HG03521 (cell line): ENCODE data around the gene LSMEM2.
"Not testable (repeated sequence)": the region's sequence is repeated elsewhere in the genome, so short reads cannot be mapped to it uniquely, and the experiment has no call there.

Source experiments
- ATAC-seq: cut with Tn5 transposase; IDR thresholded peaks from one replicate; pipeline ENCODE4 v1.9.1; 2021; ENCODE audit warnings: mild to moderate bottlenecking, moderate library complexity; ENCODE audit not compliant: unreplicated experiment

The LSMEM2 gene

DNA sequence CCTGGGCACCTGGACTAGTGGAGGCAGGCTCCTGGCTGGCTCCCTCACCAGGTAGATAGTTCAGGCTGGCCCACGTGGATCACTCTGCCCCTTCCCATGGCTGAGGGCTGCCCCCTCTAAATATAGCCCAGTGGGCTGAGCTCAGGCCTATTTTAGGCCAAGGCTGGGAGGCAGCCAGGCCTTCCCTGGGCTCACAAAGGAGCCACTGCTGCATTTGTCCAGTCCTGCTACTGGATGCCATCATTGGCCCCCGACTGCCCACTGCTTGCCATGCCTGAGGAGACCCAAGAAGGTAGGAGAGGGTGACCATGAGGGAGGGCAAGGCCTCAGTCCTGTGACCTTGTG, at the start of gene LSMEM2:
LSMEM2 (plus strand) TSS at position 208 of the 345 bp plus-strand sequence; CDS start at position 235, 27 bp downstream.
- ATAC-seq = no peak

GRCh38 chr3:50229490-50229889, 49.4 kb upstream of the LSMEM2 start:
- no peak for ATAC-seq

- no peak for ATAC-seq
Measured at GRCh38 chr3:50230104-50230793, 48.6 kb upstream of the LSMEM2 start.

DNA sequence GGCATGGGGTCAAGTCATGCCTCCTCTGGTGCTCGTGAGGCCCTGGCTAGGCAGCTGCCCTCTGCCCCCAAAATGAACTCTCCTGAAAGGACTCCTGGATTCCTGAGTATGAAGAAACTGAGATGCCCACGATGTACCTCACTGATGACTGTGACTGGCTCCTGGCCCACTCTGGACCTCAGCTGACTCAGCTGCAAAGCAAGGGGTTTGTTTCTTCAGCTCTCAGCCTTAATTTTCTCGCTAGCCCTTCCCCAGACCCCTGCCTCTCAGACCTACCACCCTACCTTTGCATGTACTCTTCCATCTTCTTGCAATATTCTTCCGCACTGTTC, 48.1 kb upstream of the LSMEM2 start:
- ATAC-seq = no peak

GRCh38 chr3:50231581-50231980, 47.3 kb upstream of the LSMEM2 start:
- no peak for ATAC-seq

GRCh38 chr3:50232303-50232702, 46.6 kb upstream of the LSMEM2 start:
- no peak for ATAC-seq

DNA sequence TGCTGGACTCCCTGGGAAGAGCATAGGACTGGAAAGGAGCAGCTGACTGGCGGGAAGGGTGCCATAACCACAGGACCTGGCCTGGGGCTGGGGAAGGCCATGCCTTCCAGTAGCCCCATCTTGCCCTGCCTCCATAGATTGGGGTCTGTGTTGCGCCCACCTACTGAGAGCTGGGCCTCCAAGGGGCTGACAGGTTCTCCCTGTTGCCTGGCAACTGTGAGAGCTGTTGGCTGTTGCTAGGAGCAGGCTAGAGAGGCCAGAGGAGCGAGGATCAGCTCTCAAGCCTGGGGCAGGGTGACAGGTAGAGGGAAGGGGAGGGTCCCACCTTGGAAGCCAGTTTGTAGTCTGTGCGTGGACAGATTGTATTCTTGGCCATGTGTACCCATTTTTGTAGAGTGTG, 45.7 kb upstream of the LSMEM2 start:
- ATAC-seq = no peak

DNA sequence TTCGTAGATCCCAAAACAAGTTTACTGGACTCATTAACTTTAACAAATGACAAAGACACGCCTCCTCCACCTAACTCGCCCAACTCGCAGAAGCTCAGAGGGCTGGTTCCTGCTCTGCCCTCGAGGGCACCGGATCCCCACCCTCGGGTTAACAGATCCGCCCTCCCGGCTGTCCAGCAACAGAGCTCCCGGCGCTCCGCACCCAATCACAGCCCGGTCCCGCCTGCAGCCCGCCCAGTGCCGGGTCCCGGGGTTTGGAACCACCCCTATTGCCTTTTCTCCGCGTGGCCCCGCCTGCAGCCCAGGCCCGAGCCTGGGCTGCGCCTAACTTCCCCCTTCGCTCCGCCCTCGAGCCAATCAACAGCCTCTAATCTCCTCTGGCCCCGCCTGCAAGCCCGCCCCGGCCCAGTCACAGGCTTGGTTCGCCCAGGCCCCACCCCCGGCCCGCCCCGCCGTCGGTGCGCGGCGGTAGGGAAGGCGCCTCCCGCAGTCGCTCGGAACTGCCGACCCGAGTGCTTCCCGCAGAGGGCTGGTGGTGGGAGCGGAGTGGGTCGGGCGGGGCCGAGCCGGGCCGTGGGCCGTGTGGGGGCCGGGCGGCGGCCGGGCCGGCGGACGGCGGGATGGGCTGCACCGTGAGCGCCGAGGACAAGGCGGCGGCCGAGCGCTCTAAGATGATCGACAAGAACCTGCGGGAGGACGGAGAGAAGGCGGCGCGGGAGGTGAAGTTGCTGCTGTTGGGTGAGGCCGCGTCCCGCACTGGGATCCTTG, 43.0 kb upstream of the LSMEM2 start, which contains the start of gene GNAI2:
GNAI2 (plus strand) TSS at position 489 of the 768 bp plus-strand sequence; CDS start at position 621, 132 bp downstream.
- peak; percentile 91 for ATAC-seq

DNA sequence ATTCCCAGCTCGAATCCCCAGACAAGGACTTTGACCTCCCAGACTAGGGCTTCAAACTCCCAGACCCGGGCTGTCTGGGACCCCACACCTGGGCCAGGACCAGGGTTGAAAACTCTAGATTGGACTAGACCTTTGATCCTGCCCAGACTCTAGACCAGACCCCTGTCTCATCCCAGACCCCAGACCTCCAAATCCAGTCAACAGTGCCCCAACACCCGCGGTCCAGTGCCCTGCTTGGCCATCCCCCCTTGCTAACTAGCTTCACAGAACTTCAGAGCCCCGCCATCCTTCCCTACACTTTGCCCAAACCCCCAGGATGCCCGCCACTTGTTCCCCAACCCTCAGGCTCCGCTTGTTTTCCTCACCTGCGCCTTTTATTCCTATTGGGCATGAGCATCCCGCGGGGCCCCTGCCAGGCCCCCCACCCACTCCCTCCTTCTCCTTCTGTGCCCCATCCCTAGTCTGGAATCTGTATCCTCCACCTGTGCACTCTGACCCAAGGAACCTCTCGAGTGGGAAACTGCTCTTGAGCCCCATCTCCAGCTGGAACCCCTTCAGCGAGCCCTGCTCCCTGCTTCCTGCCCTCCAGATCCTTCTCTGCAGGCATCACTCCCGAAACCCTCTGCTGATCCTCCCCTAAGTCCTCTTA, 42.3 kb upstream of the LSMEM2 start:
- ATAC-seq = no peak

DNA sequence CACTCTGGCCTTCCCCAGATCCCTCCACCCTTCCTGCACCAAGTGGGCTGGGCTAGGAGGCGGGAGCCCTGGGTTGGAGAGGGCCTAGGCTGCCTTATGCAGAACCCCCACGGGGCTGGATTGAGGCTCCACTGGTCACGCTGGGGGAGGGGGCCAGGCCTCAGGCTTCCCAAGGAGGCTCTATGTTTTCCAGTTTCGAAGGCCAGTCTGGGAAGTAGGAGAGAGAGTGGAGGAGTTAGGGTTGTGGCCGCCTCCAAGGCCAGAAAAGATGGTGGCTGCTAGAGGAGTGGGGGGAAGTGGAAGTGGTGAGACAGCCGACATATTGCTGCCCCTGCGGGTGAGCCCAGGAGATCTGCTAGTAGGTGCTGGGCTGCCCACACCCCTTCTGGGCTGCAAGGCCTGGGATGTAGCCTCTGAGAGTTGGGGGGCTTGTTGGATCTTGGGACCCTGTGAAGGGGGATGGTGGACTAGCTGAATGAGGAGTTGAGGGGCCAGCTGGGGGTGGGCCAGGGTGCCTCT, 41.7 kb upstream of the LSMEM2 start:
- ATAC-seq = no peak

DNA sequence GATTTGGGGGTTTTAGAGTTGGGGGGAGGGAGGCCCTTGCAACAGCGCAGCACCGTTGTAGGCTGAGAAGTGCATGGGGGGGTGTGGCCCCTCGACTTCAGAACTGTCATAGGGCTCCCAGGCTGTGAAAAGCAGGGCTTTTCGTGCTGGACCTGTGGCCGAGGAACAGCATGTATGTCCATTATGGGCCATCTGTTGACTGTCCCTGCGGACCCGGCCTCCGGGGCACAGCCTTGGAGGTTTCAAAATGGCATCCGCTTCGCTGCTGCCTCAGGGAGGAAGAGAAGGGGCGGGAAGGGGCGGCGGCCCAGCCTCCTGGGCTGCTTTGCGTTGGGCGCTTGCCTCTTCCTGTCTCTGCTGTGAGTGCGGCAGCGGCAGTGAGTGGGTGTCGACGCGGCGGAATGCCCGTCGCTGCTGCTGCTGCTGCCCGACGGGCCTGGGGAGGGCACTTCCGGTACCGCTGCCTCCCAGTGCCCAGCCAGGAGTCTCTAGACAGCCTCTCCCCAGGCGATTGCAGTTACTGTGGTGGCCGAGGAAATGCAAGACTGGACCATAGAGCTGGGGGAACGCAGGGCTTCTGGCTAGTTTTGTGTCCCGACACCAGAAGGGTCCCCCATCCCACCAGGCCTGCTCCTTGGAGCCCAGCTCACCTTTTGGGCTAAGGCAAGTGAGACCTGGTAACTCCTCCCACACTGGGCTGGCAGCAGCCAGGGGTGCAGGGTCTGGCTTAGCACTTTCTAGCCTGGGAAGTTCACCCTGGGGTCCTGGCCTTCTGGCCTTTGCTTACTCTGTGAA, 40.9 kb upstream of the LSMEM2 start:
- ATAC-seq = no peak

GRCh38 chr3:50238549-50239026, 40.3 kb upstream of the LSMEM2 start:
- no peak for ATAC-seq

- no peak for ATAC-seq
Measured at GRCh38 chr3:50239649-50240048, 39.2 kb upstream of the LSMEM2 start.

DNA sequence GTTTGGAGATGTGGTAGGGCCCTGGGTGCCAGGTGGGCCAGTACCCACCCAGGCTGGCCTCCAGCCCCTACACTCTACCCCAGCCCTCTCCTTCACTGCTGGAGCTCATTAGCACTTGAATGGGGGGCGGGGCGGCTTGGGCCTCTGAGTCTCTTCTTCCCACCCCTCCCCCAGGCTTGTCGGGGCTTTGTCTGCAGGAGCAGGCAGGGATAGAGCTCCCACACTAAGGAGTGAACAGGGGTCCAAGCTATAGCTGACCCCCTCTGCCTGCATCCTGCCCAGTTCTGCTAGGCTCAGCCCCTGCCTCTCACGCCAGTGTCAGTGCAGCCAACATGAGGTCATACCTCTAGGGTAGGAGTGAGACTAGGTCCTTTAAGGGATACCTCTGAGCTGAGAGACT, 37.7 kb upstream of the LSMEM2 start:
- ATAC-seq = no peak

- no peak for ATAC-seq
Measured at GRCh38 chr3:50241713-50242380, 37.0 kb upstream of the LSMEM2 start.

DNA sequence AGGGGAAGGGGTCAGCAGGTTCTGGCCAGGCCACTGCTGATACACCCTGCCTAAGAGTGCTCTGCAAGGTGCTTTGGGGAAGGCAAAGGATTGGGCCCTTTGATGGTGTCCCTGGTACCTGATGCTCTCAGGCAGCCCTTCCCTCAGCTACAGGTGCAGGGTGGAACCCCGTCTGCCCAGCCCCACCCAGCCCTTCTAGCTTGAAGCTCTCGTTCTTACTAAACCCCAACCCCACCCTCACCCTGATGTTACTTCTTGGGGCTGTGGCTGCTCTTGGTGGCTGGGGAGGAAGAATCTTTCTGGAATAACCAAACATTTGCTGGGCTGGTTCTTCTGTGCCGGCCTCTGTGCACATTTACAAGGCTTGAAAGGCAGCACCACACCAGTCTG, 36.5 kb upstream of the LSMEM2 start:
- no peak for ATAC-seq

DNA sequence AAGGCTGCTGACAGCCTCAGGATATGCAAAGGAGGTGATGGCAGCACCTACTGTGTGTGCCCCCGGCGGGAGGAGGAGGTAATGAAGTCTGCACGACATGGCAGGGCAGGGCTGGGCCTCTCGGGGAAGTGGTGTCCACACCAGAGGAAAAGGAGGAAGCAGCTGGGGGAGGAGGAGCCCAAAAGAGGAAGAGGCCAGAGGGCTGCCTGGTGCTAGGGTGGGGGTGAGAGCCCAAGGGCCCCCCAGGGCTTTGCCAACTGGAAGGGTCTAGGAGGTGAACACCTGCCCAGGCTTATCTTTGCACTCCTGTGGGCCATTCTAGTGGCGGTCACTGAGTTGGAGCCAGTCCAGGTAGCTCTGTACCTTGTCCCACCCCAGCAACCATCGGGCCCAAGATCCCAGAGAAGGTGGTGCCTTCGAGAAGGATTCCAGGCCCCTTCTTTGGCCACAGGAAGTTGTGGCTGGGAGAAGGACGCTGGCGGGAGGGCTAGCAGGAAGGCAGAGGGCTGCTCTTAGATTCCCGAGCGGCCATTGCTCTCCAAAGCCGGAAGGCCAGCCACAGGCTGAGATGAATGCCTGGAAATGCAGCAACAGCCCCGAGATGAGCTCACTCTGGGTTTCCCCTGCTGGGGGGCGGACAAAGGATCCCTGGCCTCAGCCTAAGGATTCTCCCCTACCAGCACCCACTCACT, 35.9 kb upstream of the LSMEM2 start:
- ATAC-seq = no peak

DNA sequence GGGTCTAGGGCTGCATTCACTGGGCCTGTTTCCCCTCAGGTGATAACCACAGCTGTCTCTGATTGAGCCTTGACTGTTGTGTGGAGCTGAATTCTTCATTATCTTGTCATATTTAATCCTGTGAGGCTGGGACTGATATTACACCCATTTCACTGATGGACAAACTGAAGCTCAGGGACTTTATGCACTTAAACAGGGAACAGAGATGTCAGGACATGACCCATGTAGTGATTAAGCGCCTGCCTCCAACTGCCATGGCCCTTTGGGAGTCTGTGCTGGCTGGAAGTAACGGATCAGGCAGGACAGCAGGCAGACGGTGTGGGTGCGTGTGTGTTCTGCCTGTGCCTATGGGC, 35.4 kb upstream of the LSMEM2 start:
- no peak for ATAC-seq

DNA sequence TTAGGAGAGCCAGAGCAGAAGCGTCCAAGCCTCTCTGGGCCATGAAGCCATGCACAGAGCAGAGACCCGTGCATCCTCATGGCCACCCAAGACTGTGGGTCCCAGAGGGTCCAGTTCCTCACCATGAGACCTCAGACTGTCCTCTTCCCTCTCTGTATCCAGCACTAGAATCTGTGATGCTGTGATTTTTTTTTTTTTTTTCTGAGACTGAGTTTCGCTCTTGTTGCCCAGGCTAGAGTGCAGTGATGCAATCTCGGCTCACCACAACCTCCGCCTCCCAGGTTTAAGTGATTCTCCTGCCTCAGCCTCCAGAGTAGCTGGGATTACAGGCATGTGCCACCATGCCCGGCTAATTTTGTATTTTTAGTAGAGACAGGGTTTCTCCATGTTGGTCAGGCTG, 34.1 kb upstream of the LSMEM2 start:
- not testable (repeated sequence) for ATAC-seq

DNA sequence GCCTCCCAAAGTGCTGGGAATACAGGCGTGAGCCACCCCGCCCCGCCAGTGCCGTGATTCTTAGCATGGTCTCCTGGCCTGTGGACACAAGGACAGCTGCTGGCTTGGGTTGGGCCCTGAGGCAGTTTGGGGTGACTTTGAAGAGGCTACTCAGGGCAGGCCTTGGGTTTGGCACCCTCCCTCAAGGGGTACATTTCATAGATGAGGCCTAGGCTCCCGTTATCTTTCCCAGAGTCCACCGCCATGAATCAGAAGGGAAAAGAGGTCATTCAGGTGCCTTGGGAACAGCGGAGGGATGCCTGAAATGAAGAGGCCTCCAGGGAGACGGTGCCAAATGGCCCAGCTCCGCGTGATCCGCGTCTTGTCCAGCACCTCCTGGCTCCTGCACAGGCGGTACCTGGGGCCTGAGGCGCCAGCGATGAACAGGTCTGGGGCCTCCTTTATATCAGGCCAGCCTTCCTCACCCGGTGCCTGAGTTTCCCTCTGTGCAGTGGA, 33.6 kb upstream of the LSMEM2 start:
- no peak for ATAC-seq
